ENCODE results near the gene RAD51B. TPM values are rescaled to one million over a fixed set of nuclear protein-coding genes. Genes with fewer than 3 reads are reported as not detected.
A peak's percentile ranks its signal among the peaks of the same experiment; 100 is the strongest.

The RAD51B gene
- total RNA-seq, 1 experiment from 2014 or later, result 16.7 TPM

DNA sequence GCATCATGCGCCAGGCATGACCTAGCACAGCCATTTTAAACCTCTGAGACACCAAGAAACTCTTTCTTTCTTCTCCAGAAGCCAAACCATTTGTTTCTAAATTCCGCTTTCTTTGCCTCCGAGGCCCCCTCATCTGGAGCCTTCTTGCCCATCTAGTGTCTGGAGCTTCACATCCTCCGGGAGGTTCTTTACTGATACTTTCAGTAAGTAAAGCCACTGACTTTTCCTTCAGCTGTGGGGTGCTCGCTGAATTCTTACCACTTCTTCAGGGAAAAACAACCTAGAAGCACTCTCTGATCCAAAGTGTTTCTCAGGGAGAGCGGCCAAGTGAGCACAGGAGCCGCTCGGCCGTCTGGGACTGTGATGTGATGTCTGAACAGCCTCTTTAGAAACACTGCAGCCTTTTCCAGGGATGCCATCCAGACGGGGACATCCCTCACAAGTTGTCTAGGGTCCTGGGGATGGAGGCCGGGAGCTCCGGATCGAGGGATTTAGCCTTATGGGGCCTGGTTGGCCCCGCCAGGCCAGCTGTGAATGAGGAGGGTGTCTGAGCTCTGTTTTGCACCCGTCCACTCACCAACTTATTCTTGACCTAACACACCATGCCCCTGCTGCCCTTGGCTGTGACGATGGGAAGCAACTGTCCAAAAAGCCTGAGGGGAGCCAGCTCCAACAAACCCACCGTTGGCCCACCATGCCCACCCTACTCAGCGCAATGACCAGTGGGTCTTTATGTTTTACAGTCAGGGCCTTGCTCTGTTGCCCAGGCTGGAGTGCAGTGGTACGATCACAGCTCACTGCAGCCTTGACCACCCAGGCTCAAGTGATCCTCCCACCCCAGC lies 812.7 kb downstream of the RAD51B start:
- no peaks in the 10 kb centered on the region for H3K79me1 ChIP-seq (ENCODE audit: insufficient read depth, low read depth, low read length, poor library complexity, severe bottlenecking)
- H3K27me3 ChIP-seq (ENCODE audit: insufficient read depth, low read length), result no peaks in the 10 kb centered on the region
- no peak overlapping the region for H2BK12ac ChIP-seq (ENCODE audit: insufficient read length, low read depth, low read length)
- no peaks in the 10 kb centered on the region for H3K4me1 ChIP-seq (ENCODE audit: insufficient read depth, low read length)
- no peak overlapping the region for H2AFZ ChIP-seq (ENCODE audit: low read length)
- H3K4ac ChIP-seq (ENCODE audit: low read depth, low read length), result no peak overlapping the region
- H2BK15ac ChIP-seq (ENCODE audit: low read depth, low read length), result no peak overlapping the region
- H3K27me3 Mint-ChIP-seq (ENCODE audit: low read depth), result peaks cover 16% of the 10 kb centered on the region
- H3K79me2 ChIP-seq (ENCODE audit: insufficient read depth, low read length), result no peaks in the 10 kb centered on the region
- H3K23ac ChIP-seq (ENCODE audit: insufficient read length, low read depth, low read length), result no peak overlapping the region
- no peak overlapping the region for H4K8ac ChIP-seq (replicated peaks; ENCODE audit: insufficient read length, low read depth, low read length)
- H2BK20ac ChIP-seq (ENCODE audit: low read depth, low read length, poor library complexity, severe bottlenecking), result no peak overlapping the region
- H3K36me3 Mint-ChIP-seq (ENCODE audit: insufficient read depth in 1 of 3, low read depth in 3 of 3), result no peaks in the 10 kb centered on the region; a peak in 1 of 7 replicates
- no CpG with 5 or more reads among the region's 19 CpGs for WGBS (ENCODE audit: extremely low coverage, insufficient read length, low lambda C conversion rate)
- no peak overlapping the region for H3K4me2 ChIP-seq (ENCODE audit: insufficient read depth, insufficient read length, low read length)
- H2BK5ac ChIP-seq (ENCODE audit: insufficient read length, low read length), result no peak overlapping the region
- no peak overlapping the region for H3K27ac Mint-ChIP-seq
- no peak overlapping the region for H2BK120ac ChIP-seq (ENCODE audit: low read depth, low read length, poor library complexity, severe bottlenecking)
- H4K20me1 ChIP-seq (ENCODE audit: control insufficient read depth, insufficient read depth, insufficient read length), result no peaks in the 10 kb centered on the region
- H3K9me3 ChIP-seq (ENCODE audit: control insufficient read depth, low read depth, low read length), result no peaks in the 10 kb centered on the region
- peaks cover 7% of the 10 kb centered on the region for H3K23me2 ChIP-seq (ENCODE audit: insufficient read length, low read depth, low read length, poor library complexity, severe bottlenecking)
- no peak overlapping the region for H3K4me3 Mint-ChIP-seq
- no peak overlapping the region for H3K14ac ChIP-seq (ENCODE audit: insufficient read depth, low read length)
- no peak overlapping the region for H3K56ac ChIP-seq (ENCODE audit: insufficient read length, low read depth, low read length)
- TF ChIP-seq, protein P1, sequence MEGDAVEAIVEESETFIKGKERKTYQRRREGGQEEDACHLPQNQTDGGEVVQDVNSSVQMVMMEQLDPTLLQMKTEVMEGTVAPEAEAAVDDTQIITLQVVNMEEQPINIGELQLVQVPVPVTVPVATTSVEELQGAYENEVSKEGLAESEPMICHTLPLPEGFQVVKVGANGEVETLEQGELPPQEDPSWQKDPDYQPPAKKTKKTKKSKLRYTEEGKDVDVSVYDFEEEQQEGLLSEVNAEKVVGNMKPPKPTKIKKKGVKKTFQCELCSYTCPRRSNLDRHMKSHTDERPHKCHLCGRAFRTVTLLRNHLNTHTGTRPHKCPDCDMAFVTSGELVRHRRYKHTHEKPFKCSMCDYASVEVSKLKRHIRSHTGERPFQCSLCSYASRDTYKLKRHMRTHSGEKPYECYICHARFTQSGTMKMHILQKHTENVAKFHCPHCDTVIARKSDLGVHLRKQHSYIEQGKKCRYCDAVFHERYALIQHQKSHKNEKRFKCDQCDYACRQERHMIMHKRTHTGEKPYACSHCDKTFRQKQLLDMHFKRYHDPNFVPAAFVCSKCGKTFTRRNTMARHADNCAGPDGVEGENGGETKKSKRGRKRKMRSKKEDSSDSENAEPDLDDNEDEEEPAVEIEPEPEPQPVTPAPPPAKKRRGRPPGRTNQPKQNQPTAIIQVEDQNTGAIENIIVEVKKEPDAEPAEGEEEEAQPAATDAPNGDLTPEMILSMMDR (conservative IDR thresholded peaks at IDR 0.05), result no peak
- H3K27ac ChIP-seq (ENCODE audit: insufficient read length, low read depth, low read length), result no peak overlapping the region
- H4K91ac ChIP-seq (ENCODE audit: insufficient read length, low read depth, low read length), result no peak overlapping the region
- H3K18ac ChIP-seq (ENCODE audit: insufficient read length, low read depth, low read length), result no peak overlapping the region
- no peak overlapping the region for H3K9ac ChIP-seq (ENCODE audit: extremely low read depth, insufficient read length, low read length)
- H4K5ac ChIP-seq (ENCODE audit: insufficient read length, low read depth, low read length), result no peak overlapping the region
- no peaks in the 10 kb centered on the region for H3K9me3 Mint-ChIP-seq
- no peak overlapping the region for H2AK5ac ChIP-seq (ENCODE audit: insufficient read length, low read length)
- no peak overlapping the region for H3T11ph ChIP-seq (ENCODE audit: low read length)
- H3K4me1 Mint-ChIP-seq, result peaks cover 32 to 42% of the 10 kb centered on the region in 2 experiments
- peak; percentile 16 for DNase-seq
